ENCODE results near the gene HOXD11.

DNA sequence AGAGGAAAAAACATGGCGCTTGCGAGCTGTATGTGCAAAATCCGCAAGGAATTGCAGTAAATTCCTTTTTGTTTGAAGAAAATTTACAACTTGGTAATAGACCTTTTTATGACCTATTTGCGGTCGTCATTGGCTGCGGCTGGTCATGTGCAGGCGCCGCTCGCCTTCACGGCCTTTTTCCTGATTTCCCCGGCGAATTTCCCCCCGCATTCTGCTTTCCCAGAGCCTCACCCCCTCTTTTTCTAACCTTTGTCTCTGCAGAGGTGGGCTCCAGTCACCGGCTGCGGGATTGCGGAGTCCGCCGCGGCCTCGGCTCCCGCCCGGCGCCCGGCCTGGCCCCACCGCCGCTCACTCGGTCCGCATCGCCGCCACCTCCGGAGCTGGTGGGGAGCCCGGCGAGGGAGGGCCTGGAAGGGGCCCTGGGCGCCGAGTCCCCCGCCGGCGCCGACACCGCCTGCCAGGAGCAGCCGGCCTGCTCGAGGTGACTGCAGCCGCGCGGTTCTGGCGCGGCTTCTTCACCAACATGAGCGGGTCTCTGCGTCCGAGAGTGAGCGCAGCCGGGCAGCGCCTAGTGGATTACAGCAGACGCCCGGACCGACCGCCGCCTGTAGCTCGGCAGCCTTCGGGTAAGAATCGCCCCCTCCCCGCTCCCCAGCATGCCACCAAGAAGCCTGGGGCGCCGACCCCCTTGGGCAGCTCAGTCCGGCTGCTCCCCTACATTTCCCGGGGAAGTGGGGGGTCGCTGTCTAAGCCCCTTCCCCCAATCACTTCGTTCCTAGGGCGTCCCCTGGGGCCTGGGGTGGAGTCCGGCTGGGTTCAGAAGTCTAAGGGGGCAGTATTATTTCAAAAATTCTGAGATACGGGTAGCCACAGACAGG lies 29.5 kb downstream of the HOXD11 start:
- TF ChIP-seq JUN (IDR thresholded peaks at IDR 0.05; ENCODE audit: borderline replicate concordance, insufficient read depth, insufficient read length, low read depth), result no peak
- TF ChIP-seq, protein P1, sequence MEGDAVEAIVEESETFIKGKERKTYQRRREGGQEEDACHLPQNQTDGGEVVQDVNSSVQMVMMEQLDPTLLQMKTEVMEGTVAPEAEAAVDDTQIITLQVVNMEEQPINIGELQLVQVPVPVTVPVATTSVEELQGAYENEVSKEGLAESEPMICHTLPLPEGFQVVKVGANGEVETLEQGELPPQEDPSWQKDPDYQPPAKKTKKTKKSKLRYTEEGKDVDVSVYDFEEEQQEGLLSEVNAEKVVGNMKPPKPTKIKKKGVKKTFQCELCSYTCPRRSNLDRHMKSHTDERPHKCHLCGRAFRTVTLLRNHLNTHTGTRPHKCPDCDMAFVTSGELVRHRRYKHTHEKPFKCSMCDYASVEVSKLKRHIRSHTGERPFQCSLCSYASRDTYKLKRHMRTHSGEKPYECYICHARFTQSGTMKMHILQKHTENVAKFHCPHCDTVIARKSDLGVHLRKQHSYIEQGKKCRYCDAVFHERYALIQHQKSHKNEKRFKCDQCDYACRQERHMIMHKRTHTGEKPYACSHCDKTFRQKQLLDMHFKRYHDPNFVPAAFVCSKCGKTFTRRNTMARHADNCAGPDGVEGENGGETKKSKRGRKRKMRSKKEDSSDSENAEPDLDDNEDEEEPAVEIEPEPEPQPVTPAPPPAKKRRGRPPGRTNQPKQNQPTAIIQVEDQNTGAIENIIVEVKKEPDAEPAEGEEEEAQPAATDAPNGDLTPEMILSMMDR (IDR thresholded peaks at IDR 0.05; ENCODE audit: extremely low read depth in 1 of 2, insufficient read depth in 1 of 2, low read depth in 1 of 2, low read length in 2 of 2), result no peak

All from endothelial cell of umbilical vein (primary cell).